Measurements from ENCODE around the gene ADCY10.
"Not testable (repeated sequence)": the region's sequence is repeated elsewhere in the genome, so short reads cannot be mapped to it uniquely, and the experiment has no call there.

Gene ADCY10

GRCh38 chr1:167881069-167881468, 32.9 kb downstream of the ADCY10 start:
- no peak for DNase-seq (ENCODE audit: low spot score)

- DNase-seq (ENCODE audit: low spot score), result no peak
Measured at GRCh38 chr1:167880580-167881021, 33.3 kb downstream of the ADCY10 start.

GRCh38 chr1:167879508-167879907, 34.4 kb downstream of the ADCY10 start:
- DNase-seq (ENCODE audit: low spot score), result no peak

DNA sequence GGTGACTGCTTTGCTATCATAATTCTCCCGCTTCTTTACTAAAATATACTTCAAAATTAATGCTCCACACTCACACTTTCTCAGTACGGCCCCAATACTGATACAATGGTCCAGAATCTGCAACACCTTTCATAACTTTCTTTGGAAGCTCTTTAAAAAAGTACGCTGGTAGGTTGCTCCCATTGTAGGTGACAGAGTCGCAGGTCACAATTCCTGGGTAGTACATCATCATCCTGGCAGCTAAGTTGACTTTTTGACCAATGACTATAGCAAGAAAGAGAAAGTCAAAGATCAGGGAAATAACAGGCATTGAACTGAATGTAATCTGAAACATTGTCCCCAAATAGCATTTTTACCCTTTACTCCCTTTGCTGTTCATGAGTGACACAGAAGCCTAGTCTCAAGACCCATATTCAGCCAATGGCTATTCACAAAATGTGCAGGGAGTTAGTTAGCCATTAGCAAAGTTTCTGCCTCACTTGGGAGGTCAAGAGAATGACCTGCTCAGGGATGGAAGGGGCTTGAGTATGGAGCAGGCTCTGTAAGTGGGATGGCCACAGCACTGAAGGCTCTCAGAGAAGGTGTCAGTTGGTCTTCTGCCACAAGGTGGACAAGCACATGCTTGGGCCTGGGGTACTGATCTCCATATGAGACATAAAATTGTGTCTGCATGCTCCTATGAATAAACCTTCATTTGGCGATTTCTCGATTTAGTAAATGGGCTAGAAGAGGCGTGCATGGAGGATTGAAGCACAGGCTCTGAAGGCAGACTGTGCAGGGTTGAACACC, 35.4 kb downstream of the ADCY10 start:
- no peak for DNase-seq (ENCODE audit: low spot score)

DNA sequence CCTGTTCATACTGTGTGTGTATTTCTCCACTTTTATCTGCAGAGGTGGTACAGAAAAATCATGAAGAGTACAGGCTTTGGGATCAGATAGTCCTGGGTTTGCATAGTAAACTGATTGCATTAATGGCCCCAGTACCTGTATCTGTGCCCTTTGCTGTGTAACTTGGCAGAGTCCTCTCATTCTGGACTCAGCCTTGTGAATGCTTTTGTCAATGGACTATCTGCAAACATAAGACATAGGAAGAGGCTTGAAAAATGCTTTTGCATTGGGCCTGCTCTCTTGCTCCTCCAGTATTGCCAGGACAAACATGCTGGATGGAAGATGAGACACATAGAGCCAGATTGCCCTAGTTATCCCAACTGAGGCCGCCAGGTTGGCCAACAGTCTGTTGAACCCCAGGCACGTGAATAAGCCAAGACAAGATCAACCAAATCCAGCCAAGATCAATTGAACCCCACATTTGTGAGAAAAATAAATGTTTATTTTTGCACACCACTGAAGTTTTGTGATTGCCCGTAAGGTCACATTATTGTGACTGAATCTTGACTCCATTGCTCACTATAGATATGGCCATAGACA, 37.2 kb downstream of the ADCY10 start:
- DNase-seq (ENCODE audit: low spot score), result no peak

DNA sequence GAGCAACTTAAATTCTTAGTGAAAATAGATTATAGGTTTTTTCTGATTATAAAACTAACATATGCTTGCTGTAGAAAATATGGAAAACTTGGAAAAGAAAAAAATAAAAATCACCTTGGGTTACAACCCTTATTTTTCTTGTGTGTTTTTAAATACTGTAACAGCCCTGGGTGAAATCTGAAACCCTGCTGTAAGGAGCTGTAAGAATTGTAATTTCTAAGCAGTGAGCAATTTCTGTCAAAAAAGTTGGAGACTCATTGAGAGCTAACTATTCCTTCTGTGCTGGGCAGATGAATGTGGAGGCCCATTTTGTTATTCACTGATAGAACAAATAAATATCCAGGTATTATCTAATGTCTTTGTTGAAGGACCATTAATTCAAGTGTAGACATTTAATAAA, 42.6 kb downstream of the ADCY10 start:
- no peak for DNase-seq (ENCODE audit: low spot score)

DNA sequence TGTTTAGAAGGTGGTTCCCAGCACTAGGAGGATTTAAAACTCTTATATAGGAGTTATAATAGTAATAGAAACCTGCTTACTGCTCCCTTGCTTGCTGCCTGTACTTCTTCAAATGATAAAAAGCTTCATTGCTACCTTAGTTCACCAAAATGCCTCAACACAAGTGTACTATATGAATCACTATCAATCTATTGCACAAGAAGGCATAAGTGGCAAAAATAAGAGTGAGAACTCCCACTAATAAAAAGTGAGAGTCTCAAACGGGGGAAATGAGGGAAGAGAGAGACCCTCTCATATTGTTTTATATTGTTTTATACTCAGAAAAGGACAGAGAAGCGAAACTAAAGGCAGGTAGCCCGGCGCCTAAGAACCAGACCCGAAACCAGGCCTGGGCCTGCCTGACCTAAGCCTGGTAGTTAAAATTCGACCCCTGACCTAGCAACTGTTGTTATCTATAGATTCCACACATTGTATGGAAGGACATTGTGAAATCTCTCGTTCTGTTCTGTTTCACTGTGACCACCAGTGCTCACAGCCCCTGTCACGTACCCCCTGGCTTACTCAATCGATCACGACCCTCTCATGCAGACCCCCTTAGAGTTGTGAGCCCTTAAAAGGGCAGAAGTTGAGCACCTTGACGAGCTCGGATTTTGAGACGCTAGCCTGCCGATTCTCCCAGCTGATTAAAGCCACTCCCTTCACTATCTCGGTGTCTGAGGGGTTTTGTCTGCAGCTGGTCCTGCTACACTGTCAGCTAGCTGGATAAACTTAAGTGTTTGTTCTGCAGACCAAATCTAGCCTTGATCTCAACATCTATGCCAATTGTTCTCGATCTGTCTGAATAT, 44.6 kb downstream of the ADCY10 start:
- peak; percentile 24 for DNase-seq (ENCODE audit: low spot score)

GRCh38 chr1:167866739-167867414, 47.1 kb downstream of the ADCY10 start:
- DNase-seq (ENCODE audit: low spot score), result peak; percentile 54

DNA sequence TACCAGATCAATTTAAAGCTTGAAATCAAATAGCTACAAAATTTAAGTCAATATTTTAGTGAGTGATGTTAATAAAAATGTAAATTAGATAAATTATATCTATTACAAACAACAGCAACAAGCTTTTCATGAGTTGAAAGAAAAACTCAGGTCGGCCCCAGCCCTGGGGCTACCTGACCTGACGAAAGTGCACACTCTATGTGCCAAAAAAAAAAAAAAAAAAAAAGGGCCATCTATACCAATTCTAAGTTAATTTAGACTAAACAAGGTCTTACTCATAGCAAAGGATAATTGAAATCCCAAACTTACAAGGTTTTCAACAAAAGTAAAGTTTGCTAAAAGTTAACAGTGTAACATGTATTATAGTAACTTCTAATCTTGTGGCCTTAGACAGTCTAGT, 47.6 kb downstream of the ADCY10 start:
- peak; percentile 20 for DNase-seq (ENCODE audit: low spot score)

- DNase-seq (ENCODE audit: low spot score), result peak; percentile 17
Measured at GRCh38 chr1:167865804-167866308, 48.1 kb downstream of the ADCY10 start.

DNA sequence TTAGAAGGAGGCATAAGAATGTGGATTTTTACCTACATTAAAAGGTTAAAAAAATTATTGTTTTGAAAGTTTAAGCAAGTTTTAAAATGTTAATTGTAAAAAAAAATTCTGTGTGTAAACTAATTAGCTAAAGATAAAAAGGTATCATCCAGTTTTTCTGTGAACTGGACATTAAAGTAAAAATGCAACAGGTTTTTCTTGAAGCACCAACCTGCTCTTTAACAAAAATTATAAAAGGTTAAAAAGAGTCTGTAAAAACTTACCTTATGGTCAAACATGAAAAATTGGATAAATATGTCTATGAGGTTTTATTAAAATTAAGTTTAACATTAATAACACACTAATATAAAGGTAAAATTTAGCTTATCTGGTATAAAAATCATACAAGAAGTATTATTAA, 48.7 kb downstream of the ADCY10 start:
- DNase-seq (ENCODE audit: low spot score), result not testable (repeated sequence)

- DNase-seq (ENCODE audit: low spot score), result peak; percentile 53
Measured at GRCh38 chr1:167864392-167865032, 49.4 kb downstream of the ADCY10 start.

DNA sequence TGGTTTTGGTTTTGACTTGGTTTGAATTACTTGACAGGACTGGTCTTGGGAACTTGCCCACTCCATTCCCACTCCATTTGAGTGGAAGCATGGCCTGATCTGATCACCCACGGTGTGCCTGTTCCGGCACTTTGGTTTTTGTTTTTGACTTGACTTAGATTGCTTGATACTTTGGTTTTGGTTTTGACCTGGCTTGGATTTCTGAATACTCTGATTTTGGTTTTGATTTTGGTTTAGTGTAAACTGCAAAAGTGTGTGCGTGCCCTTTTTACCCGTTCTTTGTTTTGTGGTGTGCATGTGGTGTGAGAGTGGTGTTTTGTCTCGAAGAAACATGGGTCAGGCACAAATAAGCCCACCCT, 50.0 kb downstream of the ADCY10 start:
- DNase-seq (ENCODE audit: low spot score), result no peak

DNA sequence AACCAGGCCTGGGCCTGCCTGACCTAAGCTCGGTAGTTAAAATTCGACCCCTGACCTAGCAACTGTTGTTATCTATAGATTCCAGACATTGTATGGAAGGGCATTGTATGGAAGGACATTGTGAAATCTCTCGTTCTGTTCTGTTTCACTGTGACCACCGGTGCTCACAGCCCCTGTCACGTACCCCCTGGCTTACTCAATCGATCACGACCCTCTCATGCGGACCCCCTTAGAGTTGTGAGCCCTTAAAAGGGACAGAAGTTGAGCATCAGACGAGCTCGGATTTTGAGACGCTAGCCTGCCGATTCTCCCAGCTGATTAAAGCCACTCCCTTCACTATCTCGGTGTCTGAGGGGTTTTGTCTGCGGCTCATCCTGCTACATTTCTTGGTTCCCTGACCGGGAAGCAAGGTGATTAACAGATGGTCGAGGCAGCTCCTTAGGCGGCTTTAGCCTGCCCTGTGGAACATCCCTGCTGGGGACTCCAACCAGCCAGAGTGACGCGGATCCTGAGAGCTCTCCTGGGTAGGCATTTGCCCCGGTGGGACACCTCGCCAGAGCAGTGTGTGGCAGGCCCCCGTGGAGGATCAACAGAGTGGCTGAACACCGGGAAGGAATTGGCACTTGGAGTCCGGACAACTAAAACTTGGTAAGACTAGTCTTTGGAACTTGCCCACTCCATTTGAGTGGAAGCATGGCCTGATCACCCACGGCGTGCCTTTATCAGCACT, 50.6 kb downstream of the ADCY10 start:
- not testable (repeated sequence) for DNase-seq (ENCODE audit: low spot score)

- no peak for DNase-seq (ENCODE audit: low spot score)
Measured at GRCh38 chr1:167862432-167863076, 51.4 kb downstream of the ADCY10 start.

GRCh38 chr1:167861664-167862381, 52.1 kb downstream of the ADCY10 start:
- DNase-seq (ENCODE audit: low spot score), result no peak

- DNase-seq (ENCODE audit: low spot score), result no peak
Measured at GRCh38 chr1:167860231-167860923, 53.6 kb downstream of the ADCY10 start.

GRCh38 chr1:167856711-167857418, 57.1 kb downstream of the ADCY10 start:
- DNase-seq (ENCODE audit: low spot score), result no peak

Data from hematopoietic multipotent progenitor cell treated with erythropoietin and hydrocortisone succinate and interleukin-3 and kit ligand, for 17 days (in vitro differentiated cells).